Sciatic nerve (tissue), 2 donors: ENCODE results near the gene ZNF595. TPM values are rescaled to one million over a fixed set of nuclear protein-coding genes. Genes with fewer than 3 reads are reported as not detected.
"Not testable (repeated sequence)": the region's sequence is repeated elsewhere in the genome, so short reads cannot be mapped to it uniquely, and the experiment has no call there.

ENCODE experiments used
- ATAC-seq: fragments of 200-7000 bp; cut with Tn5 transposase; one replicate; pipeline ENCODE4 v1.9.1; 2020; ENCODE audit warnings: mild to moderate bottlenecking, moderate library complexity
- DNase-seq: peaks from one replicate; pipeline ENCODE4 v3.0.0-alpha.2; 2020; ENCODE audit warnings: low spot score
- intact Hi-C: fragments of 100-400 bp; cut with DNase I; formaldehyde crosslinking; loops from one replicate; pipeline ENCODE4 v1.14.2; 2022
- total RNA-seq: library from RNA; stranded (reverse); fragmentation: NEBNext Ultra II Directional; extraction: Animal tissue kit (Norgen Biotek cat#: 25700); gene quantifications from one replicate; pipeline ENCODE4 v1.2.1, GENCODE V29; 2021
- donor health status: DM: no; HTN: no; CAD: no.
- donor health status: DM: no; HTN: no; CAD: no.

ZNF595 gene
- 28.1 TPM for total RNA-seq

- intact Hi-C loops, result not testable (repeated sequence)
- ATAC-seq, result peak; percentile 99
- DNase-seq, result peak; percentile 71
Observed at GRCh38 chr4:52804-53479, at the start of gene ZNF595. ZNF595 (plus strand) TSS chr4:53321; CDS start chr4:53489, 168 bp downstream.

- ATAC-seq, intact Hi-C loops: not testable (repeated sequence)
- peak; percentile 59 for DNase-seq
Observed at GRCh38 chr4:9937-10870, 42.9 kb upstream of the ZNF595 start.

- intact Hi-C loops, DNase-seq: not testable (repeated sequence)
- peak; percentile 26 for ATAC-seq
Observed at GRCh38 chr4:11095-11815, 41.9 kb upstream of the ZNF595 start.

GRCh38 chr4:11816-12417 is 41.2 kb upstream of the ZNF595 start:
- ATAC-seq, result peak; percentile 24
- intact Hi-C loops, result not testable (repeated sequence)
- peak; percentile 55 for DNase-seq

- ATAC-seq, intact Hi-C loops, DNase-seq: not testable (repeated sequence)
Observed at GRCh38 chr4:18128-18527, 35.0 kb upstream of the ZNF595 start.

GRCh38 chr4:18589-18988 is 34.5 kb upstream of the ZNF595 start:
- ATAC-seq, intact Hi-C loops, DNase-seq: not testable (repeated sequence)

GRCh38 chr4:22882-23281 is 30.2 kb upstream of the ZNF595 start:
- intact Hi-C loops, DNase-seq: not testable (repeated sequence)

GRCh38 chr4:24359-24758 is 28.8 kb upstream of the ZNF595 start:
- intact Hi-C loops, ATAC-seq, DNase-seq: not testable (repeated sequence)

More at GRCh38 chr4:22882-23281, 30.2 kb upstream of the ZNF595 start:
- ATAC-seq, result not testable (repeated sequence)

GRCh38 chr4:27501-27900 is 25.6 kb upstream of the ZNF595 start:
- ATAC-seq, DNase-seq, intact Hi-C loops: not testable (repeated sequence)

- ATAC-seq, intact Hi-C loops: not testable (repeated sequence)
- DNase-seq, result peak; percentile 54
Observed at GRCh38 chr4:28767-29542, 24.2 kb upstream of the ZNF595 start.

- DNase-seq, ATAC-seq, intact Hi-C loops: not testable (repeated sequence)
Observed at GRCh38 chr4:33314-33713, 19.8 kb upstream of the ZNF595 start.

GRCh38 chr4:36559-37415 is 16.3 kb upstream of the ZNF595 start:
- intact Hi-C loops, DNase-seq, ATAC-seq: not testable (repeated sequence)

GRCh38 chr4:38202-38601 is 14.9 kb upstream of the ZNF595 start:
- ATAC-seq, DNase-seq, intact Hi-C loops: not testable (repeated sequence)

GRCh38 chr4:43375-43774 is 9.7 kb upstream of the ZNF595 start:
- intact Hi-C loops, DNase-seq, ATAC-seq: not testable (repeated sequence)

GRCh38 chr4:51253-51652 is 1.9 kb upstream of the ZNF595 start:
- ATAC-seq, DNase-seq, intact Hi-C loops: not testable (repeated sequence)

GRCh38 chr4:51655-52277 is 1.4 kb upstream of the ZNF595 start:
- intact Hi-C loops, ATAC-seq, DNase-seq: not testable (repeated sequence)
